ENCODE measurements around the gene ABHD8.
A peak's percentile ranks its signal among the peaks of the same experiment; 100 is the strongest.

ABHD8 gene

DNA sequence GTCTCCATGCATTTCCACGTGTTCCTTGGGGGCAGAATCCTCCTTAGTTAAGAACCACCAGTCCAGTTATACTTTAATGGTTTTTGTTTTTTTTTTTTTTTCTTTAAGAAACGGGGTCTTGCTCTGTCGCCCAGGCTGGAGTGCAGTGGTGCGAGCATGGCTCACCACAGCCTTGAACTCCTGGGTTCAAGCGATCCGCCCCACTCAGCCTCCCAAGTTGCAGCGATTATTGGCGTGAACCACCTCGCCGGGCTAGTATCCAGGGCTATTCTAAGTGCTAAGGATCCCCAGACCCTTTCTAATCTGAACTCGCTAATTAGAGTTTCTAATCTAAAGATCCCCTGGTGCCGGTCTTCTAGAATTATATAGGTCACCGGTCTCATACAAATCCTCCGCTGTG, 9.6 kb downstream of the ABHD8 start:
- H3K4me3 ChIP-seq (replicated peaks; ENCODE audit: low read depth, low read length): no peak overlapping the region
- no peak for TF ChIP-seq CTCF (IDR thresholded peaks at IDR 0.05; ENCODE audit: low read length, missing control alignments)

DNA sequence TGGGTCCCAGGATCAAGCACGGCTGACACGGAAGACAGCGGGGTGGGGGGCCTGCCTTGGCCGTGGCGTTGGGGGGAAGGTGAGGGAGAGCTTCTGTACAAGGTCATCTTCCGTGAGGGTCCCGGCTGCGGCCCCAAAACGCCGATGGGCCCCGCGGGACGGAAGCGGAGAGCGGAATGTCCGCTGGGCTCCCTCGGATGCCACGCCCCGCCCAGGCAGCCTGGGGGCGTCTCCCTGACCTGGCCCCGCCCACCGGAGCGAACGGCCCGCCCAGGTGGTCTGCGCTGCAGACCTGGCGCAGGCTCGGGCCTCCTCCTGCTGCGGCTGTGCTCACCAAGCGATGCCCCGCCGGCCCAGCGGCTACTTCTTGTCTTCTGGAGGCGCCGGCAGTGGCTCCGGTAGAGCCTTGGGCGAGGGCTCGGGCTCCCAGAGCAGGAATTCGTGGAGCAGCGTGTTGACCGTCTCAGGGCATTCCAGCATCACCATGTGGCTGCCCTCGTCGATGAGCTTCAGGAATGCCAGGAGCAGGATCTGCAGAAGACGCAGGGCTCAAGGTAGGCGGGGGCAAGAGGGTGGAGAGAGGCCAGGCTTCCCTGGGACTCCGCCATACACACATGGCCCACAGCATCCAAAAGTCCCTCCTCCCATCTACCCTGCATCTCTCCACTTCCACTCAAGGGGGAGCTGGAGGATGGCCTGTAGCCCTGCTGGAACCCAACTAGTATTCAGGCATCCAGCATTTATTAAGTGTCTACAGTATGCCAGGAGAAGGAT, 10.7 kb downstream of the ABHD8 start:
- DNase-seq (ENCODE audit: low read depth): peak; percentile 90
- H3K4me3 ChIP-seq (replicated peaks; ENCODE audit: low read depth, low read length): peak overlapping the region; percentile 66
- TF ChIP-seq CTCF (IDR thresholded peaks at IDR 0.05; ENCODE audit: low read length, missing control alignments): peak; percentile 86

More for the DNA sequence above, 9.6 kb downstream of the ABHD8 start:
- no peak for DNase-seq (ENCODE audit: low read depth)

GRCh38 chr19:17289489-17289888, 13.7 kb downstream of the ABHD8 start:
- peak; percentile 93 for DNase-seq (ENCODE audit: low read depth)
- H3K4me3 ChIP-seq (replicated peaks; ENCODE audit: low read depth, low read length): peak overlapping the region; percentile 12
- no peak for TF ChIP-seq CTCF (IDR thresholded peaks at IDR 0.05; ENCODE audit: low read length, missing control alignments)

- TF ChIP-seq CTCF (IDR thresholded peaks at IDR 0.05; ENCODE audit: low read length, missing control alignments): no peak
- no peak overlapping the region for H3K4me3 ChIP-seq (replicated peaks; ENCODE audit: low read depth, low read length)
- no peak for DNase-seq (ENCODE audit: low read depth)
These were observed 16.5 kb downstream of the ABHD8 start for GRCh38 chr19:17286752-17287151.

GRCh38 chr19:17286263-17286662, 17.0 kb downstream of the ABHD8 start:
- H3K4me3 ChIP-seq (replicated peaks; ENCODE audit: low read depth, low read length): no peak overlapping the region
- no peak for TF ChIP-seq CTCF (IDR thresholded peaks at IDR 0.05; ENCODE audit: low read length, missing control alignments)
- no peak for DNase-seq (ENCODE audit: low read depth)

- TF ChIP-seq CTCF (IDR thresholded peaks at IDR 0.05; ENCODE audit: low read length, missing control alignments): no peak
- no peak overlapping the region for H3K4me3 ChIP-seq (replicated peaks; ENCODE audit: low read depth, low read length)
- DNase-seq (ENCODE audit: low read depth): no peak
These were observed 17.6 kb downstream of the ABHD8 start for GRCh38 chr19:17285415-17286135.
